Keratinocyte (primary cell): Measurements from ENCODE around the gene ASCC3.

Source experiments
- CTCF ChIP-seq, 3 experiments: IDR thresholded peaks in 1 of 3; conservative IDR thresholded peaks in 1 of 3; optimal IDR thresholded peaks in 1 of 3; 2 replicates in 2 of 3; 3 replicates in 1 of 3; pipeline versions ENCODE3 to v1.5.1; 2011; ENCODE audit warnings: low read length in 3 of 3, mild to moderate bottlenecking in 3 of 3, moderate library complexity in 2 of 3, control low read depth in 1 of 3, inconsistent platforms in 1 of 3; ENCODE audit not compliant: insufficient read depth in 2 of 3; ENCODE audit errors: extremely low read depth in 1 of 3
- EZH2 ChIP-seq: IDR thresholded peaks from one replicate; pipeline ENCODE4 v1.6.1; 2012; ENCODE audit warnings: inconsistent platforms, mild to moderate bottlenecking, low read length, moderate library complexity

GRCh38 chr6:100763617-100764241 lies 117.4 kb downstream of the ASCC3 start:
- TF ChIP-seq CTCF (optimal IDR thresholded peaks at IDR 0.05 in 1 of 3, IDR thresholded peaks at IDR 0.05 in 1 of 3, conservative IDR thresholded peaks at IDR 0.05 in 1 of 3; ENCODE audit: extremely low read depth in 1 of 3, insufficient read depth in 2 of 3, low read length in 3 of 3) = no peak
- TF ChIP-seq EZH2 = no peak
